ENCODE measurements around the gene GSPT1. TPM values are rescaled to one million over a fixed set of nuclear protein-coding genes. Genes with fewer than 3 reads are reported as not detected.

Gene GSPT1
- total and polyA plus RNA-seq, 9 of the 15 experiments (the other 6 are each of a cell fraction or from before 2014, with no cell fraction given) = 63.8 to 269 (median 148) TPM

DNA sequence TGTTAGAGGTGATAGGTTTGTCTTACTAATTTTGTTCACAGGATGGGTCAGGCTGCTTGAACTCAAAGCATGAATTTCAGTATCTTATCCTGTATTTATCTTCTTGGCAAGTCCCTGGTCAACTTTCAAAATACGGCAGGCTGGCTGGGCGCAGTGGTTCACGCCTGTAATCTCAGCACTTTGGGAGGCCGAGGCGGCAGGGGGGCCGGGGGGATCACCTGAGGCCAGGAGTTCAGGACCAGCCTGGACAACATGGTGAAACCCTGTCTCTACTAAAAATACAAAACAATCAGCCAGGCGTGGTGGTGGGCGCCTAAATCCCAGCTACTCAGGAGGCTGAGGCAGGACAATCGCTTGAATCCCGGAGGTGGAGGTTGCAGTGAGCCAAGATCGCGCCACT is 39.5 kb downstream of the GSPT1 start:
- ChIA-PET CTCF (ENCODE audit: low intra/inter-chr PET ratio) (no interaction called here), POLR2A (no interaction called here)
- Histone ChIP-seq H3K9ac (ENCODE audit: insufficient read depth in 1 of 2, low read depth in 2 of 2, low read length in 2 of 2) (no peak overlapping the region), H3K36me3 (ENCODE audit: control insufficient read depth, insufficient read depth, low read length) (peaks cover 89% of the 10 kb centered on the region), H3K4me3 (no peak overlapping the region), H3K27me3 (ENCODE audit: control insufficient read depth in 2 of 2, insufficient read depth in 2 of 2, low read length in 2 of 2) (no peaks in the 10 kb centered on the region), H3K79me2 (ENCODE audit: control insufficient read depth, insufficient read depth, low read length) (peaks cover 3% of the 10 kb centered on the region; the same call in 1 of the 3 replicates), H3K9me3 (replicated peaks; ENCODE audit: control insufficient read depth, insufficient read depth, low read depth, low read length) (no peaks in the 10 kb centered on the region), H3K4me1 (replicated peaks in 1 of 2; ENCODE audit: control insufficient read depth in 2 of 2, insufficient read depth in 2 of 2, low read length in 2 of 2) (no peaks in the 10 kb centered on the region), H3K27ac (ENCODE audit: extremely low read depth, low read depth, low read length) (no peak overlapping the region), H3K4me2 (ENCODE audit: insufficient read depth, low read length) (no peak overlapping the region), H4K20me1 (replicated peaks; ENCODE audit: control insufficient read depth, insufficient read depth, low read length) (no peaks in the 10 kb centered on the region), H3K9me1 (ENCODE audit: control insufficient read depth, insufficient read depth, low read length) (no peaks in the 10 kb centered on the region), H2AFZ (ENCODE audit: low read depth, low read length) (no peak overlapping the region)
- 93% methylated on average over 12 of the region's 12 CpGs for WGBS (ENCODE audit: insufficient coverage, low coverage, missing lambda C conversion rate)
- FAIRE-seq = no peak
- no TSS peak for BruUV-seq (replicated peaks)
- no peak for ATAC-seq
- in situ Hi-C loops (cut with MboI) (no loop called here), intact Hi-C loops (cut with micrococcal nuclease) (no loop called here)
- TF ChIP-seq, protein P1, sequence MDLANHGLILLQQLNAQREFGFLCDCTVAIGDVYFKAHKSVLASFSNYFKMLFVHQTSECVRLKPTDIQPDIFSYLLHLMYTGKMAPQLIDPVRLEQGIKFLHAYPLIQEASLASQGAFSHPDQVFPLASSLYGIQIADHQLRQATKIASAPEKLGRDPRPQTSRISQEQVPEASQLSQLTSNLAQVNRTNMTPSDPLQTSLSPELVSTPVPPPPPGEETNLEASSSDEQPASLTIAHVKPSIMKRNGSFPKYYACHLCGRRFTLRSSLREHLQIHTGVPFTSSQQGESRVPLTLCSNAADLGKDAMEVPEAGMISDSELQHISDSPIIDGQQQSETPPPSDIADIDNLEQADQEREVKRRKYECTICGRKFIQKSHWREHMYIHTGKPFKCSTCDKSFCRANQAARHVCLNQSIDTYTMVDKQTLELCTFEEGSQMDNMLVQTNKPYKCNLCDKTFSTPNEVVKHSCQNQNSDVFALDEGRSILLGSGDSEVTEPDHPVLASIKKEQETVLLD (IDR thresholded peaks at IDR 0.05) = no peak
- no peak for TF ChIP-seq E2F4 (CRISPR knock-in tag; IDR thresholded peaks at IDR 0.05; ENCODE audit: low read depth)
- TF ChIP-seq ZNF780A (CRISPR knock-in tag; IDR thresholded peaks at IDR 0.05) = no peak
- TF ChIP-seq, protein P2, sequence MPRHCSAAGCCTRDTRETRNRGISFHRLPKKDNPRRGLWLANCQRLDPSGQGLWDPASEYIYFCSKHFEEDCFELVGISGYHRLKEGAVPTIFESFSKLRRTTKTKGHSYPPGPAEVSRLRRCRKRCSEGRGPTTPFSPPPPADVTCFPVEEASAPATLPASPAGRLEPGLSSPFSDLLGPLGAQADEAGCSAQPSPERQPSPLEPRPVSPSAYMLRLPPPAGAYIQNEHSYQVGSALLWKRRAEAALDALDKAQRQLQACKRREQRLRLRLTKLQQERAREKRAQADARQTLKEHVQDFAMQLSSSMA (CRISPR knock-in tag; IDR thresholded peaks at IDR 0.05) = no peak
- TF ChIP-seq SMAD4 (CRISPR knock-in tag; conservative IDR thresholded peaks at IDR 0.05) = no peak
- TF ChIP-seq TCFL5 (CRISPR knock-in tag; conservative IDR thresholded peaks at IDR 0.05) = no peak
- no peak for TF ChIP-seq JUND (IDR thresholded peaks at IDR 0.05; ENCODE audit: borderline replicate concordance, low read depth, low read length)
- TF ChIP-seq JUND (tag; IDR thresholded peaks at IDR 0.05; ENCODE audit: borderline replicate concordance, low read depth, low read length) = no peak
- TF ChIP-seq ELF1 (tag; IDR thresholded peaks at IDR 0.05) = no peak
- no peak for TF ChIP-seq MAFG (tag; conservative IDR thresholded peaks at IDR 0.05)
- TF ChIP-seq EHMT2 (IDR thresholded peaks at IDR 0.05) = no peak
- no peak for TF ChIP-seq SNRNP70 (optimal IDR thresholded peaks at IDR 0.05; ENCODE audit: low read depth, low read length)
- TF ChIP-seq RCOR1 (IDR thresholded peaks at IDR 0.05; ENCODE audit: borderline replicate concordance in 1 of 2, low read depth in 2 of 2, low read length in 2 of 2) = no peak
- TF ChIP-seq ZSCAN32 (CRISPR knock-in tag; IDR thresholded peaks at IDR 0.05) = no peak
- no peak for TF ChIP-seq YY1 (IDR thresholded peaks at IDR 0.05; ENCODE audit: borderline replicate concordance in 1 of 3, control insufficient read depth in 1 of 3, extremely low read depth in 1 of 3, insufficient read depth in 3 of 3, insufficient read length in 1 of 3, insufficient replicate concordance in 2 of 3, low read depth in 1 of 3, low read length in 2 of 3)
- no peak for TF ChIP-seq ZNF408 (CRISPR knock-in tag; IDR thresholded peaks at IDR 0.05; ENCODE audit: low read depth)
- no peak for DNase-seq (ENCODE audit: extremely low read depth in 1 of 4, low spot score in 3 of 4)

Data from K562 (cell line).